Stimulated activated CD8-positive, alpha-beta memory T cell treated with anti-CD3 and anti-CD28 coated beads, Interleukin-15, amount 100 ng/mL, for 48 hours (primary cell): Measurements from ENCODE around the gene SSBP3.

ENCODE experiments used
- DNase-seq, 2 donors: peaks; one replicate each; pipeline ENCODE4 v3.0.0-alpha.2; 2020; ENCODE audit warnings: low read depth in 2 of 2

SSBP3 gene

GRCh38 chr1:54371038-54371941 is 34.9 kb downstream of the SSBP3 start:
- DNase-seq, result no peak

GRCh38 chr1:54370287-54370989 is 35.8 kb downstream of the SSBP3 start:
- no peak for DNase-seq

- DNase-seq, result no peak
Measured at GRCh38 chr1:54367613-54368012, 38.6 kb downstream of the SSBP3 start.

GRCh38 chr1:54365847-54366246 is 40.3 kb downstream of the SSBP3 start:
- DNase-seq, result no peak

GRCh38 chr1:54365398-54365797 is 40.8 kb downstream of the SSBP3 start:
- no peak for DNase-seq

GRCh38 chr1:54364995-54365394 is 41.2 kb downstream of the SSBP3 start:
- DNase-seq, result no peak

- no peak for DNase-seq
Measured at GRCh38 chr1:54364582-54364981, 41.6 kb downstream of the SSBP3 start.

- DNase-seq, result no peak
Measured at GRCh38 chr1:54363925-54364324, 42.3 kb downstream of the SSBP3 start.

GRCh38 chr1:54362881-54363340 is 43.3 kb downstream of the SSBP3 start:
- DNase-seq, result no peak

GRCh38 chr1:54361342-54361741 is 44.9 kb downstream of the SSBP3 start:
- no peak for DNase-seq

- no peak for DNase-seq
Measured at GRCh38 chr1:54360165-54361005, 45.8 kb downstream of the SSBP3 start.

- peak in 1 of 2 donors; percentile 31 for DNase-seq
Measured at GRCh38 chr1:54359393-54360162, 46.6 kb downstream of the SSBP3 start.

GRCh38 chr1:54358503-54359168 is 47.6 kb downstream of the SSBP3 start:
- DNase-seq, result no peak

GRCh38 chr1:54357967-54358366 is 48.2 kb downstream of the SSBP3 start:
- DNase-seq, result no peak

- DNase-seq, result no peak
Measured at GRCh38 chr1:54356680-54357147, 49.5 kb downstream of the SSBP3 start.

- DNase-seq, result no peak
Measured at GRCh38 chr1:54355931-54356679, 50.1 kb downstream of the SSBP3 start.

- no peak for DNase-seq
Measured at GRCh38 chr1:54354899-54355298, 51.3 kb downstream of the SSBP3 start.

- DNase-seq, result no peak
Measured at GRCh38 chr1:54353959-54354358, 52.2 kb downstream of the SSBP3 start.

- no peak for DNase-seq
Measured at GRCh38 chr1:54352755-54353154, 53.4 kb downstream of the SSBP3 start.

- no peak for DNase-seq
Measured at GRCh38 chr1:54350360-54350759, 55.8 kb downstream of the SSBP3 start.
